CD4-positive, alpha-beta T cell treated with Interleukin-15 for 1 hour (primary cell): Measurements from ENCODE around the gene SHISAL1.
"Not testable (repeated sequence)": the region's sequence is repeated elsewhere in the genome, so short reads cannot be mapped to it uniquely, and the experiment has no call there.

ENCODE experiments used
- DNase-seq: peaks from one replicate; pipeline ENCODE4 v3.0.0-alpha.2; 2020

SHISAL1 gene

DNA sequence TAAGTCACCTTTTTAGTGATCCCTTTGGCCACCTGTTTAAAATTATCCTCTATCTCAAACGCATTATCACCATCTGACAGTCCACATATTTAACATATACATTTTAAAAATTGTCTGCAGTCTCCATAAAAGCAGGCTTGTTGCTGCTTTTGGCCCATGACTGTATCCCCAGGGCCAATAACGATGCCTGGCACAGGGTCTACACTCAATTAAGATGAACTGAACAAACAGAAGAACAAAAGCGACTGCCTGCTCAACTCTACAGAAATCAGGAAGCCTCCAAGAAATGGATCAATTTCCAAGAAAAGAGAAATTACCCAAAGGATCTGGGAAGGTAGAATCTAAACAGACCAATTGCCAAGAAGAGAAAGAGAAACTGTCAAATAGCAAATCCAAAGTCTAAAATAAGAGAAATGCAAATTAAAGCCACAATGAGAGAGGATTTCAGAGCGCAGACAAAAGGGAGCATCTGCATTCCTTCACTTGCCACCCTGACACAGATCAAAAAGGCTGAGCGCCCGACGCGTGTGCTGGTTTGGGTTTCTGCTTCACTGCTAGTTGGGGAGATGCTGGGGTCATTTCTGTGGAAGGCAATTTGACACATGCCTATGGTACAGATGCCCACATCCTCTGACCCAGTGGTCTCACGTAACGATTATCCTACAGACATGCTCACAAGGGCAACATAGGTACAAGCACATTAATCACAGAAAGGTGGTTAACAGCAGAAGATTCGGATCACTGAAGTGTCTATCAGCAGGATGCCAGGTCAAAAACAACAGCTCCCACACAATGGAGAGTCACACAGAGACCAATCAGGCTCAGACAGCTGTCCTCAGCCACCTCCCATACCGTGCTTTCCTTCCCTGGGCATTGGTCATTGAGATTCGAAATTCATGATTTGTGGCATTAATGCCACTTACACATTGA is 55.9 kb downstream of the SHISAL1 start:
- DNase-seq: no peak

DNA sequence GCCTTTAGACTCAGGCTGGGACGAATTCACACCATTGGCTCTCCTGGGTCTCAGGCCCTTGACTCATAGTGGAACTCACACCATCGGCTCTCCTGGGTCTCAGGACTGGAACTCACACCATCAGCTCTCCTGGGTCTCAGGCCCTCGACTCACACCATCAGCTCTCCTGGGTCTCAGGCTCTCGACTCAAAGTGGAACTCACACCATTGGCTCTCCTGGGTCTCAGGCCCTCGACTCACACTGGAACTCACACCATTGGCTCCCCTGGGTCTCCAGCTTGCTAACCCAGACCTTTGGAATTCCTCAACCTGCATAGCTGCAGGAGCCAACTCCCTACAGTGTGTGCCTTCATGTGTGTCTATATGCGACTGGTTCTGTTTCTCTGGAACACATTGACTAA is 56.7 kb downstream of the SHISAL1 start:
- no peak for DNase-seq

DNA sequence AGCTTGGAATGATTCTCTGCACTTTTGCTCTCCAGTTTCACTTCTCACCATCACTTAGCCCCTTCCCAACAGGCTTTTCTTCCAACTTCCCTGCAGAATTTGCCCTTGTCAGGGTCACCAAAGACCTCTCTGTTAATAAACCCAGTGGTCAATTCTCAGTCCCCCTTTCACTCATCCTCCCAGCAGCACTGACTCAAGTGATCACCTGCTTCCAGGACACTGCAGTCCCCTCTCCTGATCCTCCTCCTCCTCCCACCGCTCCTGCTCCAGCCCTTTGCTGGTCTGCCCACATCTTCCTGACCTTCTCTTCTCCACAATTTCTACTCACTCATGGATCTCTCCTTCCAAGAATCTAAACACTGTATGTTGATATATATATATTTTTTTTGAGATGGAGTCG is 57.9 kb downstream of the SHISAL1 start:
- no peak for DNase-seq

DNA sequence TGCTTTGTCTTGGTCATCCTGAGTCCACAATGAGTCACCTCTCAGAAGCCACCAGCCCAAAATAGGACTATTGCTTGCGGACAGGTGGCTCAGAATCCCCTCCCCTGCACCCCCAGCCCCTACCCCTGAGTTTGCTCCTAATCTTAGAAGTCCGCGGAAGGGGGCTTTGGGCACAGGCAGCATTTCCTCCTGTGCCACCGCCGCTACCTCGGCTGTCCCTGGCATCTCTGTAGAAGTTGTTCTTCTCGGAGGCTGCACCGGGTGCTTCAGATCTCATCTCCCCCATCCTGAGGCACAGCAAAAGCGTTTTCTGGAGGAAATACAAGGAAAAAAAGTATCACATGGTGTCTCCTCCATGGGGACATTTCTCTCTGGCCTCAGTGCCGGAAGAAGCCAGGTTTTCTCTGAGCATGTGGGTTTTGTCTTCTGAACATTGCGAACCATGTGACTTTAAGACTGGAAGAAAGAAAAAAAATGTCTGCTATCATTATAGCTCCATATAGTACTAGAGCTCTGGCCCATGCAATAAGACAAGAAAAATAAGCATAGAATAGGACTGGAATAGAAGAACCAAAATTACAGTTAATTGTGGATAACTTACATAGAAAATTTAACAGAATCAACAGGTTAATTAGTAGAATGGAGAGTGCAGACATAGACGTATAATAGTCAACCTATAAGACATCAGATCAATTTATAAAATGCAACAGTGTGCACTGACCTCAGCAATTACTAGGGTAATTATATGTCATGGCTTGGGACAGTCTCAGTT is 63.2 kb downstream of the SHISAL1 start:
- DNase-seq: no peak

DNA sequence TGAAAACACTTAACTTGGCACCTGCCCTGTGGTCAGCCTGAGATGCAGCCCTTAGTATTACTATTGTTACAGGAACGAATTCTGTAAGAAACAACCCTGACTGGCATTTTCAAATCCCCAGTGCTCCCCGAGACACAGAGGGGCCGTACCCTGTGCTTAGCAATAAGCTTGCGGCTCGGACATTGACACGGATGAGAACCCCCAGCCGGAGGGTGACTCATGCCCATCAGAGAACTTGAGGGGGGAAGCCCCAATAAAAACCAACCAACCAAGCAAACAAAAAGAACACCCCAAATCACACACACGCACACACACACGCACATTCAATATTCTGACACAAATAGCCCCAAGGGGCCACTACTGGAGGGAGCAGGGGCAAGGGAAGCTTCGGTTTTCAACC is 63.8 kb downstream of the SHISAL1 start:
- DNase-seq: no peak

DNA sequence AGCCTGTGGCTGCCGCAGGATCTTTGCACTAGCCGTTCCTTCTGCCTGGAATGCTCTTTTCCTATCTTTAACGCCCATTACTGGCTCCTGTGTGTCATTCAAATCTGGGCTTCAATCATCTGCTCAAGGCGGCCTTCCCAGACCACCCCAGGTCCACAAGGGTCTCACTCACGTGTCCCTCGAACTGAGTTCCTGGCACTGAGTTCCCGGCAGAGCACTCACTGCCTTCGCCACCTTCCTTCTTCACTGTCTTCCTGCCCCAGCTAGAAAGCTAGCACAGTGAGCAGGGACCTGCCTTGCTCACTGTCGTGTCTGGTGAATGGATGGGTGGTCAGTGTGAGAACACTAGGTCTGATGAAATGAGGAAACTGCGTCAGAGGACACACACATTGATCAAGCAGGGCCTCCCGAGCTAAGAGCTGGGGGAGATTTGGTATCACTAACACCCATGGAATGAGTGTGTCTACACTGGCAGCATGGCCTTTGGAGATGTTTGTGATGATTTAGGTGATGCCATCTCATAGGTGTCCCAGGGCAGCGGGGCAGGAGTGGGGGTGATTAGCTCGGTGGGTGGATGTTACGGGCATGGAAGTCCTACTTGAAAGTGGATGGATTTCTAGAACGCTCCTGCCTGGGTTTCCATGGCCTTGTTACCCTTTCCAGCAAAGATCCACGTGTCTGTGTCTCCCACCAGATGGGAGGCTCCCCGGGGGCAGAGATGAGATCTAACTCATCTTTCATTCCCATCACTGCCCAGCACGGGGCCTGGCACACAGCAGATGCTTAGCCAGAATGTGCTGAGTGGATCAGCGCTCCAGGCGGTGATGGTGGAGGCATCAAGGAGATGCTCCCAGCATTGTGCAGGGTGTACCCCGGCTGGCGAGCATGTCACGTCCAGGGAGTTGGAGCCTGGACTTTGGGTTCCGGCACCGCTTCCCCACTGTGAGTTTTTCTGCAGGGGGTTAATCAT is 64.5 kb downstream of the SHISAL1 start:
- no peak for DNase-seq

DNA sequence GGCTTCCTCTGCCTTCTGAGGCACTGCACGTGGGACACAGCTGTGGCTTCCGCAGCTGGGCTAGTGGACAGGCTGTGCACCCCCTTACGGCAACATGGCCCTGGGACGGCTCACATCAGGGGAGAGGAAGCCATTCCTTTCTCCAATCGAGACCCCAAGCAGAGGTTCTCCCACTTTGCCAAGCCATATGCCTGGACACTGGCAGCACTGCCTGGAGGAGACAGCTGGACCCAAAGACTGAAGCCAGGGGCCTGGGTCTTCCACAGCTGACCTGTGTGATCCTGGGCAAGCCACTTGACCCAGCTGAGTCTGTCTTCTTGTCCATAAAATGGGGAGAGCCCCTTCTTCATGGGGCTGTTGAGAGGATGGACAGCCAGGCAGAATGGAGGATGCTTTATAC is 65.4 kb downstream of the SHISAL1 start:
- DNase-seq: no peak

DNA sequence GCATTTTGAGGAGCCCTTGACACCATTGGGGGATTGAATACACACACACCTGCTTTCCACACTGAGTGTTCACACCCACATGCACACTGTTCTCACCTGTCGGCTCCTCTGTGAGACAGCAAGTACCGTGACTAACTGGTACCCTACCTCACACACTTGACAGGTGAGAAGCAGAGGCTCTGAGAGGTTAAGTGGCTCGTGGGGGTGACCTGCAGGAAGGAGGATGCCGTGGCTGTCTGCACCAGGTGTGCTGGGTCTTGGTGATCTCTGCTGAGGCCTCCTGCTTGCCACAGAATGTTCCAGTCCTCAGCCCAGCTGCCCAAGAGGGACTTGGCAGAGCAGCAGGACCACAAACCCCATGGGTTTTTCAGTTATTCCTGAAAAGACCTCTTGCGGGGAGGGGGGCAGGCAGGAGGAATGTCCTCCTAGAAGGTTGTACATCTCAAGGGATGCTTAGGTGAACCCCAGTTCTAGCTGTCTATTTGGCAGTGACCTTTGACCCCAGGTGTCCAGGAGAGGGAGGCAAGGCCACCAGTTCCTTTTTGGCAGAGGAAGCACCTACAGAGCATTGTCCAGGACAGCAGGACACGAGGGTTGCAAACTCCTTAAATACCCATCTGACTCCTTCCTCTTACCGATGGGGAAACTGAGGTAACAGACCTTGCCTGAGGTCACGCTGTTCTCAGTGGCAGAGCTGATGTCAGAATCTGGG is 66.0 kb downstream of the SHISAL1 start:
- no peak for DNase-seq

DNA sequence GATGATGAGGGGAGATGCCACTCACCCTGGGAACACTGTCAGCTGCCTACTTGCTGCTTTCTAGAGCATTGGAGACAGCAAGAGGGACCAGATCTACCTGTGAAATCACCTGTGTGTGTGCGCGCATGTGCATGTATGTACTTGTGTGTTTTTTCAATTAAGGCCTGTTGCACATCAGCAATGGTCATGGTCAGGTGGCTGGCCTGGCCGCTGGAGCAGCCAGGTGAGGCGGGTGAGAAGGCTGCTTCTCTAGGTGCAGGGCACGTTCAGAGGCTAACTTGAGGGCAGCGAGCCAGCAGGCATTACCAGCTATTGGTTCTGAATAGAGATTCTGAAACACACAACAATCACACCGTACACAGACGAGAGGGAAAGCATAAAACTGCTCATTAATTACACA is 66.9 kb downstream of the SHISAL1 start:
- DNase-seq: no peak

DNA sequence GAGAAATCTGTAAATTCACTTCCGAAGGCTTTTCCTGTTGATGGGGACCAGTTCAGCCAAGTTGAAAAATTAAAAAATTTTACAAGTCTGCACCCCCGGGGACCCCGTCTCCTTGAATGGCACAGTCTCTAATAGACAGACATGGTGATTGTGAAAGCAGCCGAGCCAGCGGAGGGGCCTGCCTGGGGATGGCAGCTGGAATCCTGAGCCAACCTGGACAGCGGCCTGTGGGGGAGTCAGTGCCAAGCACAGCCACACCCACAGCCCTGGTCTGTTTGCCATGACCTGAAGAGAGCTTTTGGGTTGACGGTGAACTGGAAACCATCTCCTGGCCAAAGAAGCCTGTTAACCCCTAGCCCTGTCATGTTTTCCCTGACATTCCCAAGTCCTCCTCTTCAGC is 67.3 kb downstream of the SHISAL1 start:
- DNase-seq: no peak

DNA sequence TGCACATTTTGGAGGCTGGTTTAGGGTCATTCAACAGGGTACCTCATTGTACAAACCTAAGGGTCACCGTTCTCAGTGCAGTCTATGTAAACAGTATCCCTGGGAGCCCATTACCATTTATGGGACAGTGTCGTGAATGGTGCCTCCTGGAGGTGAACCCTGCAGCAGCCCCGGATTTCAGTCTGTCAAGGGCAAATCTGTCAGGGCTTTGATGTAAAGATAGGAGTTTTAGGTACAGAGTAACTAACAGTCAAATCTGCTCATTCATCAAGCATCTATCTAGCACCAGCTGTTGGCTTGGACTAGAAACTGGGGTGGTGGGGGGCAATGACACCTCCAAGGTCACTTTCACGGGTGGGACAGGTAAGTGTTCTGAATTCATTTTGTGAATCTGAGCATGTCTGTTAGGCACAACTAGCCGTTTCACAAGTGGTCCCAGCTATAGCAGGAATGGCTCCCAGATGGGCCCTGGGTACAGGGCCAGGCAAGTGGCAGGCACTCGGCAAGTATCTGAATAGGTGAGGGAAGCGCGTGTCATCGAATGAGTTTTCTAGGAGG is 68.4 kb downstream of the SHISAL1 start:
- DNase-seq: no peak

DNA sequence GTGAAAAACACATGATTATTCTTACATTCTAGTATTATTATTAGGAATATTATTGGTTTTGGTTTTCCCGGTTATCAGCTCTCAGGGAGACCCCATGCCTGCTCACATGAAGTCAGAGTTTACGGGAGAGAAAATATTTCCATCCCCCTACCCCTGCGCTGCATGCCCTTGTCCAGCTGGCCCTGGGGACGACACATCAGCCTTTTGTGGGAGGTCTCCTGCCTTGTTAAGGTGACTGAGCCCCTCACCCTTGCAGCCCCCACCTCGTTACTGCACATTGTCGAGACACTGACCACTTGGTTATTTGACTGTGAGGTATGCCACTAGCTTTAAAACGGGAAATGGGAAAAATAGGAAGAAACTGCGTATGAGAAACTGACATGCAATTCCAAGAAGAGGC is 69.0 kb downstream of the SHISAL1 start:
- DNase-seq: no peak

DNA sequence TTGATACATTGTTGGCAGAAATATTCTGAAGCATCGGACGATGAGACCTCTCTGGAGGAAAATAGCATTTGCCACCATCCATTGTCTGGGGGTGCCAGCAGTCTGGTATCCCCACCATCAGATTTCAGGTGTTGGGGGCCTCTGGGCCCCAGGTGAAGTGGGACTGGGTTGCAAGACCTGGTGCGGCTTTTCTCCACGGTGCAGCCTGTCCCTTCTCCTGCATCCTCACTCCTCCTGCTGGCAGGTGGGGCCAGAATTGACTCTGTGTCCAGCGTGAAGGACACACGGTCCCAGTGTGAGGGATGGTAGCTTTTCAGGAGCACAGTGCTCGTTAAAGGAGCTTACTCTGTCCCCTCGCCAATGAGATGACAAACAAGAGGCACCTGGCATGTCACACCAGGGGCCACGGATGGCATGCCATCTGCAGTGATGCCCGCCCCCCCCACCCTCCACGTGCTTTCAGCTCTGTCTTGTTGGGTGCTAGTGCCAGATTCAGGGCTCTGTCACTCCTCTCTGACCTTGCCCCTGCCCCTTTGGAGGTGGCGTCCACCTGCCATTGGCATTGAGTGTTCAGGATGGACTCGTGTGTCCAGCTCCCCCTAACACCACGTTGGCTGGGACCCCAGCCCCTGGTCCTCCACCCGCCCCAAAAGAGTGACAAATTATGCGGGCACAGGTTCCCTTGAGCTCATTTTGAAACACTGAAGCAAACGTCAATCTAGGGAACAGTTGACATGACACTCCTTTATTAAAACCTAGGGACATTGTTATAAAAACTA is 69.6 kb downstream of the SHISAL1 start:
- DNase-seq: no peak

DNA sequence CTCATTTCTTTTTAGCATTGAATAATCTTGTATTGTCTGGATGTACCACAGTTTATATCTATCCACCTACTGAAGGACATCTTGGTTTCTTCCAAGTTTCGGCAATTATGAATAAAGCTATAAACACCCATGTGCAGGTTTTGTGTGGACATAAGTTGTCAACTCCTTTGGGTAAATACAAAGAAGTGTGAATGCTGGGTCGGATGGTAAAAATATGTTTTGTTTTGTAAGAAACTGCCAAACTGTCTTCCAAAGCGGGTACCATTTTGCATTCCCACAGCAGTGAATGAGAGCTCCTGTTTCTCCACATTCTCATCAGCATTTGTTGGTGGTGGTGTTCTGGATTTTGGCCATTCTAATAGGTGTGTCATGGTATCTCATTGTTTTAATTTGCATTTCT is 71.6 kb downstream of the SHISAL1 start:
- DNase-seq: not testable (repeated sequence)

DNA sequence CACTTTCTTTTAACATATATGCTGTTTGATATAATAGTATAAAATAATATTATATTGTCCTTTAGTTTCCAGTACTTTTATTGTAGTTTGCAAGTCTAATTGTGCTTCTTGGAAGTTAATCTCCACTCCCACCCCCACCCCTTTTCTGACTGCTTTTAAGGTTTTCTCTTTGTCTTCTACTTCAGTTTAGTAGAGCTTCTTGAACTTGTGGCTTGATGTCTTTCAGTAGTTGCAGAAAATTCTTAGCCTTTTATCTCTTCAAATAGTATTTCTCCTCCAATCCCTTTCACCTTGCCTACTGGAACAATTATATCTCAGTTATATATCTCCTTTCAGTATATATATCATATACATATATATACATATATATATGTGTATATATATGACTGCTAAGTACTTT is 75.5 kb downstream of the SHISAL1 start:
- DNase-seq: no peak

DNA sequence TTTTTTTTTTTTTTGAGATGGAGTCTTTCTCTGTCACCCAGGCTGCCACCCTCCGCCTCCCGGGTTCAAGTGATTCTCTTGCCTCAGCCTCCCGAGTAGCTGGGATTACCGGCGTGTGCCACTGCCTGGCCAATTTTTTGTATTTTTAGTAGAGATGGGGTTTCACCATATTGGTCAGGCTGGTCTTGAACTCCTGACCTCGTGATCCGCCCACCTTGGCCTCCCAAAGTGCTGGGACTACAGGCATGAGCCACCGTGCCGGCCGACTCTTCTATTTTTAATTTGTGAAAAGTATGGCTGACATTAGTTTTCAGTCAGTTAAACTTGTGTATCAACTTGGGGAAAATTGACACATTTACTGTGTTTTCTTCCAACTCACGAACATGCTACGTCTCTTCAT is 78.4 kb downstream of the SHISAL1 start:
- not testable (repeated sequence) for DNase-seq

DNA sequence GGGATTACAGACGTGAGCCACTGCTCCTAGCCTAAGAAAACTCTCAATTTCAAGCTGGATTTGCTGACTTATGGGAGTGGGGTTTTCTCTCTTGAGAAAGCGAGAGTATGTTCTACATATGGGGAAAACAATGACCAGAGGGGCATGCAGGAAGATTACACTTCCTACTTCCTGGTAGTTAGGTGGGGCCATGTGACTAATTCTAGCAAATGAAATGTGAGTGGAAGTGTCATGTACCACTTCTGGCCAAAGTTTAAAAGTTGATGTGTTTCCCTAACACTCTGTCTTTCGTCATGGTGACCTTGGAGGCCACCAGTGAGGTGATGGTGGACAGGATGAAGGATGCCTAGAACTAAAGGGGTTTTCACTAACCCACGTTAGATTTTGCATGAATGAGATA is 81.5 kb downstream of the SHISAL1 start:
- DNase-seq: no peak

DNA sequence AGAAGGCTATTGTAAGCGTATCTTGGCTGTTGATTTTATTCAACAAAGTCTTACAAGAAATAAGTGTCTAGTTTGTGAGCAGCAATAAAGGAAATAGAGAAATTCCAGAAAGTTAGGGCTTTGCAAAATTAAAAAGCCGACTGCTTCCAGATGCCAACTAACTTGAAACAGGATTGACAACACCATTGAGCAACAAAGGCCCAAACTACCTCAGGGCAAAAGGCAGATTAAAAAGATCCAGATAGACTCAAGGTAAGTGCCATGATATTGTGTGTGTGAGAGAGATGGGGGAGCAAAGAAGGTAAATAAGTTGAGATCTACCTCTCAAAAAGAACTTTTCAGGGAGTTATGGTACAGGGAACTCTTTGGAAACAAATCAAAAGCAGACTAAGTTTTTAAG is 82.9 kb downstream of the SHISAL1 start:
- no peak for DNase-seq

DNA sequence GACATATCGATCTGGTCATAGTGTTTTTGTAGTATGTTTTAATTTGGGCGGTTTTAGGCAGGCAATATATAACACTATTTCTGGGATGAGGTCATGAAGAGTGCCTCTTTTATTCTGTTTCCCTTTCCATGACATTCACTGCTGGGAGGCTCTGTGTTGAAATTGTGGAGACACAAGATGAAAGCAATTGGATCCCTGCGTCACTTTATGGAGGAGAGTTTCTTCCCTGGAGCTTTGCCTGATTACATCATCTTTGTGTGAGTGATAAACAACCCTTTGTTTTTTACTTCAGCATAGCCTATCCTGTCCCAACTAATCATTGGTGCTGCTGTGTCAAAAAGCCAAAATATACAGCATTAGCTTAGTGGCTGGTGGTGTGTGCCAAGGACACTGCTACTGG is 83.4 kb downstream of the SHISAL1 start:
- no peak for DNase-seq

DNA sequence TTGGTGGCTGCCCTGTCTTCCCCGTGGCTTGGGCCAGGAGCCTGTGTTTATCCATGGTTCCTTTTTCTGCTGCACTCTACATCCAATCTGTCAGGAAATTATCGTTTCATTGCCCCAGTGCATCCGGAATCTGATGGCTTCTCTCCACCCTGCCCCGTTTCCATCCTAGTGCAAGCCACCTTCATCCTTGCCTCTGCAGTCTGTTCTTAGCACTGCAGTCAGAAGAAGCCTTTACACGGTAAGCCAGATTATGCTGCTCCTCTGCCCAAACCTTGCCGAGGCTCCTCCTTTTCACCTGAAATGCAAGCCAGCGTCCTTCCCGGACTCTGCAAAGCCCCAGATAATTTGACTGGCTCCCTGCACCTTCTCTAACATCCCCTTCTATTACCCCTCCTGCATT is 86.9 kb downstream of the SHISAL1 start:
- no peak for DNase-seq

DNA sequence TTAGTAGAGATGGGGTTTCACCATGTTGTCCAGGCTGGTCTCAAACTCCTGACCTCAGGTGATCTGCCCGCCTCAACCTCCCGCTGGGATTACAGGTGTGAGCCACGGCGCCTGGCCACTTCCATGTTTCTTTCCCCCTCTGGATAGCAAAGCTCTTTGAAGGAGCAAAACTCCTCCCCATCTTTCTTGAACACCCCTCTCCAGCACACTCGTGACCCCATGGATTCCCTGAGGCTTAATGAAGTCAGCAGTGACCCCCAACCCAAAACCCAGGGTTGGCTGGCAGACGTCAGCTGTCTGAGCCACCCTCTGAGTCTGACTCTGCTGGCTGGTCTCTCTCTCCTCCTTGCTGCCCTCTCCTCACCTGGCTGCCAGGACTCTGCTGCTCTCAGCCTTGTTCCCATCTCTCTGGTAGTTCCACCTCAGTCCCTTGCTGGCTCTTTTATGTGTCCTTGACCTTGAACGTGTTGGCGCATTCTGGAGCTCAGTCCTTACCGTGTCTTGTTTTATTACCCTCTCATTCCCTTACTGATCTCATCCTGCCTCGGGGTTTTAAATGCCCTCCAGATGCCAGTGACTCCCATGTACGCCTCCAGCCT is 87.6 kb downstream of the SHISAL1 start:
- DNase-seq: no peak
